BLaER1 (cell line): ENCODE measurements around the gene PRR16.
"Not testable (repeated sequence)": the region's sequence is repeated elsewhere in the genome, so short reads cannot be mapped to it uniquely, and the experiment has no call there.

ENCODE experiments used
- H3K27ac ChIP-seq: shearing (Covaris generic); formaldehyde crosslinking; 2 replicates; pipeline ENCODE4 v1.8.1; 2022
- H3K27me3 ChIP-seq: shearing (Covaris generic); formaldehyde crosslinking; 2 replicates; pipeline ENCODE4 v1.8.1; 2022
- H3K36me3 ChIP-seq: shearing (Covaris generic); formaldehyde crosslinking; 2 replicates; pipeline ENCODE4 v1.8.1; 2022
- H3K4me1 ChIP-seq: shearing (Covaris generic); formaldehyde crosslinking; 2 replicates; pipeline ENCODE4 v1.8.1; 2022
- H3K4me2 ChIP-seq: shearing (Covaris generic); formaldehyde crosslinking; 2 replicates; pipeline ENCODE4 v1.8.1; 2022
- H3K4me3 ChIP-seq: shearing (Covaris generic); formaldehyde crosslinking; 2 replicates; pipeline ENCODE4 v1.8.1; 2022
- H3K9ac ChIP-seq: shearing (Covaris generic); formaldehyde crosslinking; 2 replicates; pipeline ENCODE4 v1.8.1; 2022
- H3K9me3 ChIP-seq: shearing (Covaris generic); formaldehyde crosslinking; 2 replicates; pipeline ENCODE4 v1.8.1; 2022
- H4K20me1 ChIP-seq: shearing (Covaris generic); formaldehyde crosslinking; 2 replicates; pipeline ENCODE4 v1.8.1; 2022
- Cebpa-rat ChIP-seq: shearing (Covaris generic); IDR thresholded peaks from 2 replicates; pipeline ENCODE4 v1.8.1; 2022

Gene PRR16

GRCh38 chr5:120463991-120464626 is at the start of gene PRR16:
Gene PRR16 (plus strand): TSS chr5:120464300.
- H3K4me3 ChIP-seq = no peak within 1 kb of the TSS
- no peak within 1 kb of the TSS for H3K9ac ChIP-seq
- H3K27me3 ChIP-seq = no peaks in the 10 kb centered on the region
- no peaks in the 10 kb centered on the region for H4K20me1 ChIP-seq
- H3K4me1 ChIP-seq = no peaks in the 10 kb centered on the region
- no peaks in the 10 kb centered on the region for H3K36me3 ChIP-seq
- no peak within 1 kb of the TSS for H3K4me2 ChIP-seq
- no peak within 1 kb of the TSS for H3K27ac ChIP-seq
- no peak for TF ChIP-seq Cebpa-rat
- H3K9me3 ChIP-seq = peaks cover 23% of the 10 kb centered on the region

- H3K9me3 ChIP-seq = no peaks in the 10 kb centered on the region
- TF ChIP-seq Cebpa-rat = no peak
- no peaks in the 10 kb centered on the region for H3K27me3 ChIP-seq
- no peaks in the 10 kb centered on the region for H3K36me3 ChIP-seq
- no peaks in the 10 kb centered on the region for H3K4me1 ChIP-seq
- no peak overlapping the region for H3K9ac ChIP-seq
- H4K20me1 ChIP-seq = no peaks in the 10 kb centered on the region
- no peak overlapping the region for H3K4me2 ChIP-seq
- no peak overlapping the region for H3K4me3 ChIP-seq
- no peak overlapping the region for H3K27ac ChIP-seq
Observed at GRCh38 chr5:120415985-120416384, 48.1 kb upstream of the PRR16 start.

GRCh38 chr5:120419127-120419526 is 45.0 kb upstream of the PRR16 start:
- TF ChIP-seq Cebpa-rat = no peak

GRCh38 chr5:120426633-120427275 is 37.3 kb upstream of the PRR16 start:
- not testable (repeated sequence) for H3K4me2 ChIP-seq, H3K9ac ChIP-seq, H3K9me3 ChIP-seq, H3K27ac ChIP-seq, H3K4me3 ChIP-seq, H3K27me3 ChIP-seq, H4K20me1 ChIP-seq, H3K36me3 ChIP-seq, H3K4me1 ChIP-seq

More at GRCh38 chr5:120419127-120419526, 45.0 kb upstream of the PRR16 start:
- H3K4me3 ChIP-seq = no peak overlapping the region
- no peaks in the 10 kb centered on the region for H3K4me1 ChIP-seq
- no peak overlapping the region for H3K9ac ChIP-seq
- no peaks in the 10 kb centered on the region for H4K20me1 ChIP-seq
- no peak overlapping the region for H3K27ac ChIP-seq
- H3K27me3 ChIP-seq = no peaks in the 10 kb centered on the region
- H3K9me3 ChIP-seq = no peaks in the 10 kb centered on the region
- H3K4me2 ChIP-seq = no peak overlapping the region
- no peaks in the 10 kb centered on the region for H3K36me3 ChIP-seq

- Histone ChIP-seq H3K27ac (no peak overlapping the region), H3K4me3 (no peak overlapping the region), H3K9me3 (peaks cover 8% of the 10 kb centered on the region; the same call in 1 of the 2 replicates), H3K9ac (no peak overlapping the region), H3K4me1 (no peaks in the 10 kb centered on the region), H4K20me1 (no peaks in the 10 kb centered on the region), H3K27me3 (no peaks in the 10 kb centered on the region), H3K4me2 (no peak overlapping the region), H3K36me3 (no peaks in the 10 kb centered on the region)
- no peak for TF ChIP-seq Cebpa-rat
Observed at GRCh38 chr5:120430572-120430971, 33.5 kb upstream of the PRR16 start.

- TF ChIP-seq Cebpa-rat = no peak
- no peak overlapping the region for H3K27ac ChIP-seq
- peaks cover 8% of the 10 kb centered on the region; the same call in 1 of the 2 replicates for H3K9me3 ChIP-seq
- no peaks in the 10 kb centered on the region for H4K20me1 ChIP-seq
- H3K4me1 ChIP-seq = no peaks in the 10 kb centered on the region
- H3K27me3 ChIP-seq = no peaks in the 10 kb centered on the region
- H3K4me2 ChIP-seq = no peak overlapping the region
- H3K4me3 ChIP-seq = no peak overlapping the region
- H3K9ac ChIP-seq = no peak overlapping the region
- H3K36me3 ChIP-seq = no peaks in the 10 kb centered on the region
Observed at GRCh38 chr5:120432861-120433260, 31.2 kb upstream of the PRR16 start.

GRCh38 chr5:120435129-120435528 is 29.0 kb upstream of the PRR16 start:
- H3K9me3 ChIP-seq = peaks cover 8% of the 10 kb centered on the region; the same call in 1 of the 2 replicates
- no peak overlapping the region for H3K4me2 ChIP-seq
- H3K36me3 ChIP-seq = no peaks in the 10 kb centered on the region
- no peak overlapping the region for H3K27ac ChIP-seq
- TF ChIP-seq Cebpa-rat = no peak
- no peaks in the 10 kb centered on the region for H3K4me1 ChIP-seq
- no peak overlapping the region for H3K9ac ChIP-seq
- no peaks in the 10 kb centered on the region for H4K20me1 ChIP-seq
- H3K27me3 ChIP-seq = no peaks in the 10 kb centered on the region
- no peak overlapping the region for H3K4me3 ChIP-seq

- H3K27me3 ChIP-seq = no peaks in the 10 kb centered on the region
- no peaks in the 10 kb centered on the region for H3K36me3 ChIP-seq
- H3K27ac ChIP-seq = no peak overlapping the region
- no peaks in the 10 kb centered on the region for H3K9me3 ChIP-seq
- no peak overlapping the region for H3K4me2 ChIP-seq
- no peak overlapping the region for H3K9ac ChIP-seq
- no peak for TF ChIP-seq Cebpa-rat
- no peaks in the 10 kb centered on the region for H4K20me1 ChIP-seq
- no peak overlapping the region for H3K4me3 ChIP-seq
- H3K4me1 ChIP-seq = no peaks in the 10 kb centered on the region
Observed at GRCh38 chr5:120436996-120437395, 27.1 kb upstream of the PRR16 start.

- Histone ChIP-seq H3K27ac (no peak overlapping the region), H3K27me3 (no peaks in the 10 kb centered on the region), H3K4me1 (no peaks in the 10 kb centered on the region), H3K4me2 (no peak overlapping the region), H4K20me1 (no peaks in the 10 kb centered on the region), H3K9ac (no peak overlapping the region), H3K4me3 (no peak overlapping the region), H3K9me3 (no peaks in the 10 kb centered on the region), H3K36me3 (no peaks in the 10 kb centered on the region)
- no peak for TF ChIP-seq Cebpa-rat
Observed at GRCh38 chr5:120442694-120443093, 21.4 kb upstream of the PRR16 start.

GRCh38 chr5:120443607-120444006 is 20.5 kb upstream of the PRR16 start:
- Histone ChIP-seq H4K20me1 (no peaks in the 10 kb centered on the region), H3K27ac (no peak overlapping the region), H3K4me1 (no peaks in the 10 kb centered on the region), H3K36me3 (no peaks in the 10 kb centered on the region), H3K9me3 (no peaks in the 10 kb centered on the region), H3K27me3 (no peaks in the 10 kb centered on the region), H3K4me2 (no peak overlapping the region), H3K4me3 (no peak overlapping the region), H3K9ac (no peak overlapping the region)
- TF ChIP-seq Cebpa-rat = no peak
